ENCODE measurements around the gene TENM3.

Gene TENM3

DNA sequence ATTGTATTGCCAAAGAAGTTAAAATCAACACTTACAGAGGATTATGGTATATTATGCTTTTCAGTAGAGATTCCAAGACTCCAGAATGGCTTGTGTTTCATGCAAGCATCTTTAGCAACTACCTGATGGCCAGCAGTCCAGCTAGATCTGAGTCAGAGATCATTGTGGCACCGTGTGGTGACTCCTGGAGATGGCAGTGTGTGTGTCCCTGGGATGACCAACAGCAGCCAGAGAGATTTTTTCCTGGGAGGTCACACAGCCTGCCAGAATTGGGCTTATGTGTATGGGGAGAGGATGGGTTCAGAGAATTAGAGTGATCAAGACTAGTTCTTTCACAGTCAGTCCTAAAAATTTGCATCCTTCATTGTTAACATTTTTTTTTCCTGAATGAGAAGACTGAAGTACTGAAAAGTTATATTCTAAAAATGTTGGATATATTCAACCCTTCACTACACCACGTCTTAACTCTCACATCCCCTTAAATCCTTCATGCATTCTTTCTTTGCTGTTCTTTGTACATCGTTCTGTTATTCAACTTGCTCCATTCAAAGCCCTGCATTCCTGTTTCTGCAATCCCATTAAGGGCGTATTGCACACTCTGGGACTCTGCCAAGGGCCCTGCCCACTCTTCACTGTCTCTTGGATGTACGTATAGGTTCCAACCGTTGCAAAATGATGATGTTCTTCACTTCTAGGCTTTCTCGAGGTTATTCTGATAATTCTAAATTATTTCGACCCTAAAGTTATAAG, 12.4 kb downstream of the TENM3 start:
- no peak for DNase-seq

DNA sequence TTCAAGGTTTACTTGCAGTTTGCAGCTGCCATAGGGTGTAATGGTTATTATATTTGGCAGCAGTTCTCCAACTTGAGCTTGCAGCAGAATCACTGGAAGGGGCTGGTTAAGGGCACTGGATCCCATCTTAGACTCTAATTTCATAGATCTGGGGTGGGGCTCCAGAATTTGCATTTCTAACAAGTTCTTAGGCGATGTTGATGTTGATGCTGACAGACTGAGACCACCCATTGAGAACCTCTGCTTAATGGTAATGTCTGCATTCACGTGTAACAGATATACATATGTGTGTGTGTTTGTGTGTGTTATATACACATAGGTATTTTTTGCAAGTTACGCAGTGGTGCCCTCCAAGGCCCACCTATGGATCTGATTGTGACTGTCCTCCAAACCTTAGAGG, 13.8 kb downstream of the TENM3 start:
- no peak for DNase-seq

DNA sequence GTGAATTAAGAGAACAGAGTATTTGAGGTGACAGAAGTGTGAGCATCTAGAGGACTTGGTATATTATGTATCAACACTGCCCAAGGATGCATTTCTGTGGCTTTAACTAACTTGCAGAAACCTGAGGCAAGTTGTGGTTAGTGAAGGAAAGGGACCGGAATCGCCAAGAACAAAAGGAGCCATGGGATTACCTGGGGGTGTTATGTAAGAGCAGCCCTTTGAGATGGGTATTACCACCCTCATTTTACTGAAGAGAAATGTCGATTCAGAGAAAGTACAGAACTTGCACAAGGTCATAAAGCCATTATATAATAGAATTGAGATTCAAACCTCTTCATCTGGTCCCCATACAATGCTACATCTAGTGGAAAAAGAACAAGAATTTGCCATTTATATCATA, 14.3 kb downstream of the TENM3 start:
- no peak for DNase-seq

DNA sequence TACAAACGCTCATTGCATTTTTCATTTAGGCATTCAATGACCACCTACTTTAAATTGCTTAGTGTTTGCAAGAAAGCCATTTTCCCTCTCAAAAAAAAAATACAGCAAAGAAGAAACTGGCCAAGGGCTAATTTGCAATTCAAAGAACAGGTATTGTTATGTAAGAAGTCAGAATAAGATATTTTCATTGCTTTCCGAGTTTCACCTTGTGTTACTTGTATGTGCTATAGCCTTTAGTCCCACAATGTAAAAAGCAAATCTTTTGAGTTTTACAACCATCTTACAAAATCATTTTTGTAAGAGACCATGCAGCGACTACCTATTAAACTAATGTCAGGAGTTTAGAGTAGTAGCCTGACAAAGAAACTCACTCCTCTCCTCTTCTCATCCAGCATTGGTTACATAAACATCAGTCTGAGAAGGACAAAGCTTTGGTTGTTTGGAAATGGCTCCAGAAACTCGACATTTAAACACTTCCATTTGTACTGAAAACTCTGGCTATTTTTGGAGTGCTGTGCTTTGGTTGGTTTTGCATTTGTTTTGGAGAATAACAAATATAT, 15.3 kb downstream of the TENM3 start:
- DNase-seq, result no peak

DNA sequence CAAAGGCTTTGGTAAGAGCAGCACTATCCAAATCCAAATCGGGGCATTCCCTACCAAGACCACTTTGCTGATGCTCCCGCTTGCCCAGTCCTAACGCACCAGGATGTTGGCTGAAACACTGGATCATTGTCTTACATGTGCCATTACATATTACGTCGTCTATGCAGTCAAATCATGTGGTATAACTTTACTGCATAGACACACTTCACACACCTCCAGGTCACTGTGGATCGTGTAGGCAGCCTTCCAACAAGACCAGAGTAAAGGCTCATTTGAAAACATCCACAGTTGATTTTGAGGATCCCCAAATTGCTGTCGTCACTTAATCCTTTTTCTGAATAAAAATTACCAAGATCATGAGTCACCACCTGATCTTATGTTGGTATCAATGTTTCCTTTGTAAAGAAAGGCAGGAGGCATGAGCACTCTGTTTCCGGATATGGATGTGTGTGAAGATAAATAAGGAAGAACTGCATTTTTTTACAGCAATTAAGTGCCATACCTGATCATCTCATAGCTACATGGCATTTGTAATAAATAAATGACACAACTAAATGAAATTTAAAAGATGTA, 18.5 kb downstream of the TENM3 start:
- no peak for DNase-seq

DNA sequence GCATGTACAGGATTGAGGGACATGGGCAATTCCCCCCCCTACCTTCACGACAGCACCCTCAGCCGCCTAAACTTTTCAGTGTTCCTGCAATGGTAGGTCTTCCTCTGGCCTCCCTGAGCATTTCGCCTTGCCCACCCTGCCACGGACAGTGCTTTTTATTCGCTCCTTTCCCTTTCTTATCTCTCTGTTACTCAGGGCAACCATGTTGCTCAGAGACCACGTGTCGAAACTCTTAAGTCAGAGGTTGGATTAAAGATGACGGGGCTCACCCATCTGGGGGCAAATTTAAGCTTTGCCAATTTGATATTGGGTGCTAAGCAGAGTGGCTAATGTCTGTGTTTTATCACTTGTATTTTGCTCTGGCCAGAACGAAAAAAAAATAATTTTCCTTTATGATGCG, 20.4 kb downstream of the TENM3 start:
- DNase-seq, result no peak

DNA sequence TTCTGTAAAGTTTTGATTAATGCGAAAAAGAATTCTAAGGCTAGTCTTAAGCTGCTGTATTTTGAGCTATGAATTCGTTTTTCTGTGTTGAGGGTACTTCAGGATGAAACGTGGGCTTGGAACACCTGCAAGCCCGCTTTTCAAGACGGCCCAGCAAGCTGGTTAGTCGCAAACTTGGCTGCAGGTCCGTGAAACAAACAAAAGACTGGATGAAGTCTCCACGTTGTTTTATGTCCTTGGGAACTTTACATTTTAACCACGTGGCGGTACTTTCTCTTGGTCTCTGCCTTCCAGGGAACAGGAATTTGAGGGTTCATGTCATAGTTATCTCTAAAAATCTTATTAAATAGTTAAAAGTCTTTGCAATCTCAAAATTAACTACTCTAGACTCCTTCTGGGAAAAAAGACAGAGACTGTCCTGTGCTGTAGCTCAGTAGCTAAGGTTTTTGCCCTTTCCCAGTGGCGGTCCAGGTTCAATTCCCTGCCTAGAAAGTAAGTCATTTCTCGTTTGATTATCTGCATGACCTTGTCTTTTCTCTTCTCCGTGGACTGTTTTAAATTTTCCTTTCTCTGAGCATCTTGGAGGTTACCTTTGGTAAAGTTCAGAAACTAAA, 21.0 kb downstream of the TENM3 start:
- no peak for DNase-seq

DNA sequence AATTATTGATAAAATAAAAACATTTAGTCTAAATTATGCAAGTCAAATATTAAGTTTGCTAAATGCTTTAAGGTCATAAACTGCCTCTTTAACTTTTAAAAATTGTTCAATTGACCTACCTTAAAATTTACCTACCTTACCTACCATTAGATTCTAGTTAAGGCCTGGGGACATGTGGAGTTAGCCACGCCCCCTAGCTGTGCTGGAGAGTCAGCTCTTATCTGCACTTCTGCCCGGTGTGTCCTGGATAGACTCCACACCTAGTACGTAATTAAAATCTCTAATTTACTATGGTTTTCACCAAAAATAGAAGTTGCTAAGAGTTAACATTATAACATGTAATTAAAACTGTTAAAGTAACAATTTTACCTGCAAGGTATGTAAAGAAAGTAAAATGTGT, 22.7 kb downstream of the TENM3 start:
- DNase-seq, result no peak

DNA sequence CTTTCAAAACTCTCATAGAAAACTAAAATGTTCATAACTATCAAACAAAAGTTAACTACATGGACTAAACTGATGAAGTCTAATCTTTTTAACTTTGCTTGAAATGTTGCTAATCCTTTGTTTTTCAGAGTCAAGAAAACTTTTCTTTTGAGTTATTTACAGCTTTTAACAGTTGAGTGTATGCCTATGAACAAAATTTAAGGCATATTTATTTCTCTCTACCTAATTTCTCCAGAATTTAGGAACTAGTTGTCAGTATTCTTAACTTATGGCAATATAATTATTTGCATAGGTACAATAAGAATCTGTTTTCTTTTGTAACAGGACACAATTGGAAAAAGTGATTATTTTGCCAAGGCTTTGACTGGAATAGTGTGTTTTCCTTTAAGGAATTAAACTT, 23.8 kb downstream of the TENM3 start:
- no peak for DNase-seq

DNA sequence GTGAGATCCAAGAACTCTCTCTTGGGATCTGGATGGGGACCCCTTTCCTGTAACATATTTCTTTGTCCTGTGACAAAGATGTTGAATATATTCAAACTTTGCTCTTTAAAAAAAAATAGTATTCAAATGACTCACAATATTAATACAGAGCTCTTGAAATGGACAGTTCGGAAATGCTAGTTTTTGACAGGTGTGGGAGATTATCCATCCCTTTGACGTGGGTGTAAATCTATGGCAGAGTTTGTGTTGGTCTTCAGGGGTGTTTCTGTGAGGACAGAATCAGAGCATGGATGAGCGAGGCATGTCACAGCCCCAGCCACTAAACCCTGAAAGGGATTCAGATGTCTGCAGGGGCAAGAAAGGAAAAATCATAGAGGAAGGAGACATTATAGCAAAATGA, 25.8 kb downstream of the TENM3 start:
- no peak for DNase-seq

DNA sequence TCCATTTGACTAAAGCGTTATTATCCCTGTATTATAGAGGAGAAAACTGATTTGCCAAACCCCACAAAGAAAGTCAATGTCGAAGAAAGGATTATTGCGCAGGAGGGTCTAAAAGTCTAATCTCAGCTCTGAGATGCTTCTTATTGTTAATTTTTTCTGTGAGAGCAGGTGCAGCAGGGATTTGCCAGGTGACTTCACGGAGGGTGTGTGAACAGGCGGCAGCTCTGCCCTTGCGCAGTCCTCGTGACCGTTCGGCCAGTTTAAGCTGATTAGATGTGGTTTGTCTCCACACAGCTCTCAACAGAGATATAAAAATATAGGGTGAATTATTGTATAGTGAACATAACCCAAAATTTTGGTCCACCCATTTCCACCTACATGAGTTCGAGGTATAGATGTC, 28.5 kb downstream of the TENM3 start:
- no peak for DNase-seq

DNA sequence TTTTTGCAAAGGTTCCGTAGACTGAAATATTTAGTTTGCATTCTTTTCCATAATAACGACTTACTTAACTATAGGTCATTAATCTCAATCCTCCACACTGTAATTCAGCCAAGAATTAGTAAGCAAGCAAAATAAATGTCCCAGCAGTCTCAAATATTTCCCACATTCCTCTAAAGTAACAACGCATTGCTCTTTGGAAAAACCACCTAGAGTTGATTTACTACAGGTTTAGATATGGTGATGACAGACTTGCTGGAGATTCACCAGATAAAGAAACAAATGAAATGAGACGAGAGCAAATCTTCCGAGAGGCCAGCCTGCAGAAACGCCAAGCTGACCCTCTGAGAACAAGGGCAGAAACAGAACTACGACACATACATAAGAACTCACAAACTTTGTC, 28.9 kb downstream of the TENM3 start:
- DNase-seq, result no peak

DNA sequence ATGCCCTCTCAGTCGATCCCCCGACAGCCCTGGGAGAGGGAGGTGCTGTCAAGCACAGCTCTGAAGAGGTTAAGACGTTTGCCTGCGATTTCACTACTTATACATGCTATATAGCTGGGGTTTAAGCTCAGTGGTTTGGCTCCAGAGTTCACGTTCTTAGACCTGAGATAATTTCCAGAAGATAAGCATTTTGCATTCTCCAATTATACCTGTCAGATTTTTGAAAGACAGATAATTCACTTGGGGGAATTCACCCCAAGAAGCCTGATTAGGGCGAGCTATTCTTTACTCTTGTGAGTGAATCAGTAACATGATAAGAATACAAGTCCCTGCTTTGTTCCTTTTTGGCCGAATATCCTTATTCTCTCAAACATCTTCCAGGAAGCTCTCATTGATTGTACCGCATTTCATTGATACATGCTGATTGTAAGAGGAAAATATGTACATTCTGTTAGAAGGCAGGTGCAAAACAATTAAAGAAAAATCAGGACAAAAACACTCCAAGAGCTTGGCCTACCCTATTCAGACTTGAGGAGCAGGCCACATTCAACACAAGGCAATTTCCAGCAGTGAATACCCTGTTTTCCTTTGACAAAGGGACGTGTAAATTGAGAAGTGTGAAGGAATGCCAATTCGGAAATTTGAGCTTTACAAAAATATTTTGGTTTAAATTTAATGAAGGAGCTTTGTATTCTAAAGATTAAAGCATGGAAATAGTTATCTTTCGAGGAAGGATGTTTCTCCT, 30.2 kb downstream of the TENM3 start:
- DNase-seq, result no peak

DNA sequence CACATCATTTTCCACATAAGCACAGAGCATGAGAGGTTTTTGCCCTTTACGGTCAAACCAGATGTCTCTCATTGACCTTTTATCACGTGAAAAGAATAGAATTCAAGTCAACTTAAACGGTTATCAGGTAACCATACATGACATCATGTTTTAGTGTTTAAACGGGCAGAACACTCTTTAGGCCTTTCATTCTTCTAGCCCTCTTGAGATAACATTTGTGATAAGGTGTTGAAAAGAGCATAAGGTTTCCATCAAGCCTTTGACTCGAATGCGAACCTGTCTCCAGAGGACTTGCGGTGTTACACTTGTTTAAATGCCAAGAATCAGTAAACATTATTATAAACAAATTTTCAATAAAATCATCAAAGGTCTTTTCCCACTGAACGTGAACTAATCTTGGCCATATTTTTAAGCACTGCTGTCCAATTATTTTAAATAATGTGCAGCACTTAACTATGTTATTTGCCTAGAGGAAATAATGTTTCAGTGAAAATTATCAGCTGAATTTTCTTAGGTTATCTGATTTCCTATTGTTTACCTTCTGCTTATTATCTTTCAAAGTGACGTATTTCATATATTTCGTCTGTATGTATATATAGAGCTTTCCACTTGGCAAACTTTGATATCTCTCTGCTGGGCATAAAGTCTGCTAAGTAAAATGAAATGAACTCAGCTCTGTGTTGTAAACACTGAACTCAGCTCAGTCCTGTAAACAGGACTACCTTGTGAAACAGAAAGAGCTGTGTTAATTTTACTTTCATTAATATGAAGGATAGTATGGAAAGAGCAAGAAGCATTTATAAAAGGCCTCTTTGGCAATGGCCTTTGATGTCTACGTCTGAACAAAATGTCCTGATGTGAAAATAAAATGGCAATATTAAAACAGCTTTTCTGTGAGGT, 33.3 kb downstream of the TENM3 start:
- no peak for DNase-seq

DNA sequence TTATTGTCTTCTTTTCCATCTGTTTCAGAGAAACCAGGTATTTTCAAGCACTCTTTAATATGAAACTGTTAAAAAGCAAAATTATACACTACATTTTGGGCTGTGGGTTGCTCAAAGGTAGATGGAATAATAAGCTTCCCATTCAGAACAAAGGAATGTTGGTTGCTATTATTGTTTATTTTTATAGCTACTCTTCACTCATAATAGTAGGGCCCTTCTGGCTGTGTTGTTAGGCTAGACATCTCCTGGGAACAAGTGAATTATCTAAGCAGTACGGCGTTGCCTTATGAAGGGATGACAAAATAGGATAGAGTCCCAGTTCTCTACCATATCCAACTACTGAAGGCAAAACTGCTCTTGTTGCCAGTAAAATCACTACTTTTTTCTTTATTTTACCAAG, 34.2 kb downstream of the TENM3 start:
- DNase-seq, result no peak

DNA sequence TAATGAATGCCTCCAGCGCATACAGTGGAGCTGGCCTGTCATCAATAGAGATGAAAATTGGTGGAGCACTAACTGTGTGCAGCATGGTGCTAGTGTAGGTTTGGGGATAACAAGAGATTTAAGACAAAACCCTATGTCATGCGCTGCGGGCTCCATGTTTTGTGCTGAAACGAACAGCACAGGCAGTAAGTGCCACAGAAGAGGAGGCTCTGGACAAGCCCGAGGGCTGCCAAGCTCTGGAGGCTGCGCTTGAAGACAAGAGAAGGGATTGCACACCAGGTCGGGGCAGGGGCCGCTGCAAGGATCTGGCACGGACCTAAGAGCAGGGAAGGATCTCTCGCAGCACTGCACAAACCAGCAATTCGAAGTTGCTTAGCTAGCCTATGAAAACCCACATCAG, 35.5 kb downstream of the TENM3 start:
- no peak for DNase-seq

DNA sequence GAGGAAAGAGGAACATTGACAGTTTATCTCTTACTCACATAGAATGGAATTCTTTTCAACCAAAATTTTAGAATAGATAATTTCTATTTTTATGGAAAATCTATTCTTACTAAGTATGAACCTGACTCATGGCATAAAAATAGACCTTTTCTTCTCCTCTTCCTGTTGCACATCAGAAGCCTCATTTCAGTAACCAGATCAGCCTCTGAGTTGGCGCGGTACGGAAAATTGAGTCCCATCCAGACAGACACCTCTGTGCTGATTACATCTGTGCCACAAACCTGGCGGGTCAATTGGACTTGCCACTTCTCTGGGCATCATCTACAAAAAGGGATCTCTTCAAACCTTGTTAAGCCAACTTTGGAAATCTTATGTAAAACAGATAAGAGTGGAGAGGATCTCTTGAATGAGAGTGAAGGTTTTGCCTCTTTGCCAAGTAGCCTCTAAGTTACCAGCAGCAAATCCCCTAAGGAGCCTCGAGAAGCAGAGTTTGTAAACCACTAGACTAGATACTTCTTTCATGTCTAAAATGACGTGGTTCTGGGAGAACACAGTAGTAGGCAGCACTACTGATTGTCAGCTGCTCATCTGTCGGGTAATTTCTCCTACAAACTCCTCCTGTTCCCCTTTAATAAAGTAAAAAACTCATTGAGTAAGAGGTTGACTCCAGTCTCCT, 37.4 kb downstream of the TENM3 start:
- DNase-seq, result no peak

DNA sequence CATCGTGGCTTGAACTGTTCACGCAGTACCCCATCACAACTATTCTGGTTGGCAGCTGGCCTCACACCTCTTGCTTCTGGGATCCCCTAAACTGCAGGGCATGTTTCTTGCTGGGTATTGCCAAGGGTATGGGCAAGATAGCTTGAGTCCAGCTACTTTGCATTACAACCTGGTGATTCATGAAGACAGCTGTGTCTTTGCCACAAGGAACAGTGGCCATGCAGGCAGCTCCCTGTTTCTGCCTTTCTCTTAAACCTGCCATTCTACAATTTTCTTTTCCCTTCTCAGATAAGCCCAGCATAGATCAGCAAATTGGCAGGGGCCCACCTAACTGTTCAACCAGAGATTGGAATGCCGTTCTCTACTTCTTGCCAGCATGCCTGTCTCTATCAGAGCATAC, 42.8 kb downstream of the TENM3 start:
- DNase-seq, result no peak

DNA sequence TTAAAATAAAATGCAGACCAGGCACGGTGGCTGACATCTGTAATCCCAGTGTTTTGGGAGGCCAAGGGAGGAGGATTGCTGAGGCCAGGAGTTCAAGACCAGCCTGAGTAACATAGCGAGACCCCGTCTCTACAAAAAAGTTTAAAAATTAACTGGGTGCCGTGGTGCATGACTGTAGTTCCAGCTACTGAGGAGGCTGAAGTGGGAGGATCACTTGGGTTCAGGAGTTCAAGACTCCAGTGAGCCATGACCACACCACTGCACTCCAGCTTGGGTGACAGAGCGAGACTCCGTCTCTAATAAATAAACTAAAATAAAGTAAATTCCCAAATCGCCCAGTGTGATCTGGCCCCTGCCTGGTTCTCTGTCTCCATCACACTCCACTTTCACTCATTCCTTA, 43.7 kb downstream of the TENM3 start:
- DNase-seq, result no peak

DNA sequence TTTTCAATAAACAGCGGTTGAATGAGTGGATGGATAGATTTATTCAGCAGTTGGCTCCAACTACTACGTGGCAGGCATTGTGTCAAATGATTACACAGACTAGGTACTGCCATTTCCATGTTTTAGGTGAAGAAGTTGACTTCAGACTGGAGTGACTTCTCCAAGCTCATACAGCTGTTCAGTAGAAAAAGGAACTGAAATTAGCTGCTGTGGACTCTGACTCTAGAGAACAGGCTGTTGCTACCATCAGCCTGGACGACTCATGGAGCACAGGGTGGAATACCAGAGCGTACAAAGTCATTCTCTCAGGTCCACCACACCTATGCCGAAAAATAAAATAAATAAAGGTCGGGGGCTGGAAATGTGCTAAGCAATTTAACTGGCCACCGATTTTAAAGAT, 45.3 kb downstream of the TENM3 start:
- DNase-seq, result no peak

DNA sequence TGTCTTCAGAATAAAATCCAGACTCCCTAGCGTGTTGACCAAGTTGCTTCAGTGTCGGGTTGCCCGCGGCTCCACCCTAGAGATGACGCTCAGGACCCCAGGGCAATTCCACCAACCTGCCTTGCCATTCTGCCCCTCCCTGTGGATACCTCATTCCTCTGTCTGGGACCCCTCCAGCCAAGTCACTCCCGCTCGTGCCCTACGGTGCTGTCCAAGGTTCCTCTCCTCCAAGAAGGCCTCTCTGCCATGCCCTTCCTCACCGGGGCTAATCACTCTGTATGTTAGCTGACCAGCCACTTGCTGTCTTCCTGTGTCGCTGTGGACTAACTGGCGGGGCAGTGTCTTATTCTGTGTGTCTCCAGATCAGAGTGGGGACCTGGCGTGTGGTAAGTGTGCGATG, 46.6 kb downstream of the TENM3 start:
- DNase-seq, result no peak

DNA sequence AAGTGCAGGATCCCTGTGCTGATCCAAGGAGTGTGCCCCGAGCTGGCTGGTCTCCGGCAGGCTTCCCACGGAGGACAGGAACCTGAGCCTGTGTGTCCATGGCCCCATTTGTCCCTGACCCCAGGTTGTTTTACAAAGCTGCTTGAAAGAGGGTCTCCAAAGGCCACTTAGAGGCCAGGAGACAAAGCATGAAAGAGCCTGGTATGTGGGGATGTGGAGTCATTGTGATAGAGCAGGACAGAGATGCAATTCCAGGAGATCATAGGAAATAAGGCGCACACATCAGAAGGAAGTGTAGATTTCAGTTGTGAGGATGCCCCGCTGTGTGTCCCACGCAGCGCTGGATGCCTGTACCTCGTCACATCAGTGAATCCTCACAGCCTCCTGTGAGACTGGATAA, 48.0 kb downstream of the TENM3 start:
- no peak for DNase-seq

Data from NCI-H1417 treated with DMSO at 0.1 percent for 48 hours (cell line).